K562 (cell line): ENCODE results near the gene ADRB2. TPM values are rescaled to one million over a fixed set of nuclear protein-coding genes. Genes with fewer than 3 reads are reported as not detected.

Source experiments
- ATAC-seq: fragments of 200-7000 bp; cut with Tn5 transposase; 3 replicates; pipeline ENCODE4 v1.9.1; 2020; ENCODE audit warnings: moderate library complexity
- BruUV-seq: library from RNA; stranded (reverse); fragments of 400-500 nt; replicated peaks from 2 replicates; lab custom pipeline; 2021; lab: Mats Ljungman, UMichigan
- CTCF ChIA-PET: fragments of 300-600 bp; formaldehyde crosslinking; extraction: SDS; loops from one replicate; lab custom pipeline; 2021; ENCODE audit warnings: low intra/inter-chr PET ratio; lab: Yijun Ruan, JAX
- POLR2A ChIA-PET: fragments of 300-600, 350-650 bp; sonication (Branson Sonifier 250); formaldehyde crosslinking; extraction: SDS; loops from one replicate; lab custom pipeline; 2021; ENCODE audit warnings: antibody characterized with exemption, inconsistent platforms; lab: Yijun Ruan, JAX
- DNase-seq, 4 experiments: peaks; one replicate each; pipeline versions ENCODE4 v3.0.0 to v3.0.0-alpha.2; 2011 to 2018; ENCODE audit warnings: low spot score in 3 of 4, mixed read lengths in 3 of 4; ENCODE audit errors: extremely low read depth in 1 of 4
- FAIRE-seq: peaks from 2 replicates; lab custom pipeline; 2011; peaks lifted over from hg19 to GRCh38; lab: Jason Lieb, UNC
- H2AFZ ChIP-seq: 2 replicates; pipeline ENCODE4 v1.6.0; 2011; ENCODE audit warnings: low read depth, low read length, control low read depth, inconsistent platforms
- H3K27ac ChIP-seq: fragments of 200-600 bp; 3 replicates; pipeline ENCODE4 v1.8.0; 2011; ENCODE audit warnings: low read depth, mild to moderate bottlenecking, control low read depth, inconsistent platforms, low read length, moderate library complexity, mixed read lengths; ENCODE audit errors: extremely low read depth
- H3K27me3 ChIP-seq, 2 experiments: fragments of 300-600 bp in 1 of 2; 2 replicates in 1 of 2; 3 replicates in 1 of 2; pipeline versions ENCODE4 v1.6.0 to v1.8.0; 2011; ENCODE audit warnings: inconsistent platforms in 2 of 2, low read length in 2 of 2, mild to moderate bottlenecking in 1 of 2, mixed read lengths in 1 of 2, moderate library complexity in 1 of 2; ENCODE audit not compliant: control insufficient read depth in 2 of 2, insufficient read depth in 2 of 2
- H3K36me3 ChIP-seq: fragments of 300-600 bp; 3 replicates; pipeline ENCODE4 v1.8.0; 2011; ENCODE audit warnings: mild to moderate bottlenecking, low read length, inconsistent platforms; ENCODE audit not compliant: control insufficient read depth, insufficient read depth
- H3K4me1 ChIP-seq, 2 experiments: fragments of 200-600 bp in 1 of 2; replicated peaks in 1 of 2; 2 replicates in 1 of 2; 3 replicates in 1 of 2; pipeline versions ENCODE4 v1.5.1 to v1.8.0; 2011; ENCODE audit warnings: inconsistent platforms in 2 of 2, low read length in 2 of 2, mild to moderate bottlenecking in 1 of 2, mixed read lengths in 1 of 2, moderate library complexity in 1 of 2; ENCODE audit not compliant: control insufficient read depth in 2 of 2, insufficient read depth in 2 of 2
- H3K4me2 ChIP-seq: 2 replicates; pipeline ENCODE4 v1.6.1; 2011; ENCODE audit warnings: low read length, control low read depth, inconsistent platforms, mixed read lengths; ENCODE audit not compliant: insufficient read depth
- H3K4me3 ChIP-seq: fragments of 200-600 bp; sonication (generic), shearing (Covaris generic); 2 replicates; pipeline ENCODE4 v1.5.1; 2016; ENCODE audit warnings: control low read depth, inconsistent platforms
- H3K79me2 ChIP-seq: fragments of 200-600 bp; 3 replicates; pipeline ENCODE4 v1.8.0; 2011; ENCODE audit warnings: low read length, inconsistent platforms; ENCODE audit not compliant: control insufficient read depth, insufficient read depth
- H3K9ac ChIP-seq, 2 experiments: 2 replicates each; pipeline versions ENCODE4 v1.6.0 to v1.6.1; 2011; ENCODE audit warnings: low read depth in 2 of 2, low read length in 2 of 2, control low read depth in 1 of 2, inconsistent platforms in 1 of 2, mild to moderate bottlenecking in 1 of 2, mixed read lengths in 1 of 2; ENCODE audit not compliant: insufficient read depth in 1 of 2
- H3K9me1 ChIP-seq: one replicate; pipeline ENCODE4 v1.6.0; 2011; ENCODE audit warnings: inconsistent platforms, mild to moderate bottlenecking, low read length, moderate library complexity; ENCODE audit not compliant: control insufficient read depth, insufficient read depth
- H3K9me3 ChIP-seq: replicated peaks from 2 replicates; pipeline ENCODE4 v1.5.1; 2011; ENCODE audit warnings: low read depth, low read length, inconsistent platforms; ENCODE audit not compliant: control insufficient read depth, insufficient read depth
- H4K20me1 ChIP-seq: replicated peaks from 2 replicates; pipeline ENCODE4 v1.6.1; 2011; ENCODE audit warnings: low read length, inconsistent platforms, mixed read lengths; ENCODE audit not compliant: control insufficient read depth, insufficient read depth
- HDAC6 ChIP-seq: IDR thresholded peaks from 2 replicates; pipeline ENCODE4 v1.6.1; 2012; ENCODE audit warnings: low read depth, mild to moderate bottlenecking, control low read depth, inconsistent platforms, low read length, moderate library complexity
- TCF15 ChIP-seq: fragments of 250-450 bp; sonication (Bioruptor Pico); IDR thresholded peaks from 2 replicates; pipeline ENCODE4 v1.8.0; 2022; ENCODE audit warnings: moderate library complexity, mild to moderate bottlenecking, inconsistent platforms
- ZNF124 ChIP-seq: sonication (generic); formaldehyde crosslinking; IDR thresholded peaks from 2 replicates; pipeline ENCODE4 v1.8.1; 2022; ENCODE audit warnings: missing genetic modification reagents
- WGBS: fragments of 100-300 bp; shearing (Covaris generic); methylation state at CpG from one replicate; pipeline ENCODE4 v1.1.6; 2016; ENCODE audit warnings: low coverage, mixed read lengths; ENCODE audit not compliant: insufficient coverage; ENCODE audit errors: missing lambda C conversion rate; 5-methylcytosine and 5-hydroxymethylcytosine counted together
- in situ Hi-C: fragments of 300-500 bp; cut with MboI; formaldehyde crosslinking; loops from 4 replicates; pipeline ENCODE4 v1.15.0; 2018; ENCODE audit warnings: inconsistent platforms, mixed read lengths
- intact Hi-C: fragments of 100-400 bp; cut with micrococcal nuclease; formaldehyde crosslinking; loops from 2 replicates; pipeline ENCODE4 v1.14.2; 2022
- polyA plus RNA-seq, 8 experiments: library from polyadenylated mRNA; depleted of rRNA in 4 of 8; stranded (reverse) in 5 of 8; unstranded in 3 of 8; fragments of >200 nt; fragmentation: Nextera tagmentation in 2 of 8; fragmentation: Illumina TruSeq in 1 of 8; extraction: Ambion mirVana in 2 of 8; extraction: Trizol in 1 of 8; gene quantifications; 2 replicates each; pipeline versions ENCODE4 v1.2.1 to v1.2.3, GENCODE V29; 2011 to 2014; ENCODE audit warnings: inconsistent platforms in 1 of 8, missing spikeins in 1 of 8
- total RNA-seq, 7 experiments: library from RNA; depleted of rRNA in 6 of 7; stranded (reverse); fragments of >200 nt in 6 of 7; fragmentation: Illumina TruSeq in 2 of 7; extraction: Trizol in 2 of 7; gene quantifications; 2 replicates each; pipeline versions ENCODE4 v1.2.1 to v1.2.3, GENCODE V29; 2011 to 2021; ENCODE audit warnings: low replicate concordance in 1 of 7
- TF ChIP-seq, protein P1 (sequence below): fragments of 250-450 bp; sonication (Bioruptor Pico); IDR thresholded peaks from 2 replicates; pipeline ENCODE4 v1.5.0; 2021
- TF ChIP-seq, protein P2 (sequence below): fragments of 450-650 bp; formaldehyde crosslinking; IDR thresholded peaks from 2 replicates; pipeline ENCODE4 v1.4.0; 2020; ENCODE audit warnings: mild to moderate bottlenecking, moderate library complexity

Gene ADRB2
- total and polyA plus RNA-seq, 9 of the 15 experiments (the other 6 are each of a cell fraction or from before 2014, with no cell fraction given), result 0.01 to 0.18 (median 0.04) TPM; not detected in 2

GRCh38 chr5:148856009-148856367, 29.6 kb downstream of the ADRB2 start:
- H3K27ac ChIP-seq, result no peak overlapping the region
- ChIA-PET CTCF (no interaction called here), POLR2A (no interaction called here)
- in situ Hi-C loops, result no loop called here
- H3K36me3 ChIP-seq, result no peaks in the 10 kb centered on the region
- DNase-seq (no peak), ATAC-seq (no peak), FAIRE-seq (no peak)
- H3K4me3 ChIP-seq, result no peak overlapping the region
- intact Hi-C loops, result no loop called here
- BruUV-seq, result no TSS peak
- H3K27me3 ChIP-seq, result peaks cover 0 to 21% of the 10 kb centered on the region in 2 experiments; a peak in 3 of 5 replicates
- no peak overlapping the region for H3K9ac ChIP-seq
- WGBS, result 4% methylated on average over 2 of the region's 2 CpGs
- H3K79me2 ChIP-seq, result no peaks in the 10 kb centered on the region
- H3K4me2 ChIP-seq, result no peak overlapping the region
- no peaks in the 10 kb centered on the region for H3K9me1 ChIP-seq
- H2AFZ ChIP-seq, result no peak overlapping the region
- H3K9me3 ChIP-seq, result no peaks in the 10 kb centered on the region
- H4K20me1 ChIP-seq, result no peaks in the 10 kb centered on the region
- H3K4me1 ChIP-seq, result no peaks in the 10 kb centered on the region; a peak in 1 of 5 replicates
- TF ChIP-seq, protein P1, sequence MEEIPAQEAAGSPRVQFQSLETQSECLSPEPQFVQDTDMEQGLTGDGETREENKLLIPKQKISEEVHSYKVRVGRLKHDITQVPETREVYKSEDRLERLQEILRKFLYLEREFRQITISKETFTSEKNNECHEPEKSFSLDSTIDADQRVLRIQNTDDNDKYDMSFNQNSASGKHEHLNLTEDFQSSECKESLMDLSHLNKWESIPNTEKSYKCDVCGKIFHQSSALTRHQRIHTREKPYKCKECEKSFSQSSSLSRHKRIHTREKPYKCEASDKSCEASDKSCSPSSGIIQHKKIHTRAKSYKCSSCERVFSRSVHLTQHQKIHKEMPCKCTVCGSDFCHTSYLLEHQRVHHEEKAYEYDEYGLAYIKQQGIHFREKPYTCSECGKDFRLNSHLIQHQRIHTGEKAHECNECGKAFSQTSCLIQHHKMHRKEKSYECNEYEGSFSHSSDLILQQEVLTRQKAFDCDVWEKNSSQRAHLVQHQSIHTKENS (CRISPR knock-in tag), result no peak
- TF ChIP-seq TCF15 (CRISPR knock-in tag) (no peak), ZNF124 (CRISPR knock-in tag) (no peak), HDAC6 (no peak)
- TF ChIP-seq, protein P2, sequence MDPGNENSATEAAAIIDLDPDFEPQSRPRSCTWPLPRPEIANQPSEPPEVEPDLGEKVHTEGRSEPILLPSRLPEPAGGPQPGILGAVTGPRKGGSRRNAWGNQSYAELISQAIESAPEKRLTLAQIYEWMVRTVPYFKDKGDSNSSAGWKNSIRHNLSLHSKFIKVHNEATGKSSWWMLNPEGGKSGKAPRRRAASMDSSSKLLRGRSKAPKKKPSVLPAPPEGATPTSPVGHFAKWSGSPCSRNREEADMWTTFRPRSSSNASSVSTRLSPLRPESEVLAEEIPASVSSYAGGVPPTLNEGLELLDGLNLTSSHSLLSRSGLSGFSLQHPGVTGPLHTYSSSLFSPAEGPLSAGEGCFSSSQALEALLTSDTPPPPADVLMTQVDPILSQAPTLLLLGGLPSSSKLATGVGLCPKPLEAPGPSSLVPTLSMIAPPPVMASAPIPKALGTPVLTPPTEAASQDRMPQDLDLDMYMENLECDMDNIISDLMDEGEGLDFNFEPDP, result no peak
